CD4-positive, CD25-positive, alpha-beta regulatory T cell (primary cell): ENCODE results near the gene TMEM208. TPM values are rescaled to one million over a fixed set of nuclear protein-coding genes. Genes with fewer than 3 reads are reported as not detected.
A peak's percentile ranks its signal among the peaks of the same experiment; 100 is the strongest.

ENCODE experiments used
- ATAC-seq, 2 donors: fragments of 150-1000 bp; cut with Tn5 transposase; one replicate each; pipeline ENCODE4 v1.10.0; 2021; ENCODE audit warnings: low read depth in 2 of 2, moderate number of reproducible peaks in 2 of 2, moderate library complexity in 1 of 2
- DNase-seq, 3 donors: peaks; one replicate each; pipeline versions ENCODE4 v3.0.0 to v3.0.0-alpha.2; 2012 to 2022; ENCODE audit warnings: mixed read lengths in 1 of 3
- H3K27ac ChIP-seq: one replicate; pipeline ENCODE4 v1.7.0; 2013; ENCODE audit warnings: mild to moderate bottlenecking, low read length; ENCODE audit not compliant: insufficient read depth, poor library complexity, severe bottlenecking
- H3K27me3 ChIP-seq: one replicate; pipeline ENCODE4 v1.7.0; 2013; ENCODE audit warnings: low read length; ENCODE audit not compliant: control insufficient read depth, insufficient read depth
- H3K36me3 ChIP-seq: one replicate; pipeline ENCODE4 v1.7.0; 2013; ENCODE audit warnings: mild to moderate bottlenecking, low read length, moderate library complexity; ENCODE audit not compliant: control insufficient read depth, insufficient read depth
- H3K4me1 ChIP-seq: 2 replicates; pipeline ENCODE4 v1.7.0; 2013; ENCODE audit warnings: mild to moderate bottlenecking, low read length; ENCODE audit not compliant: insufficient read depth, control insufficient read depth, poor library complexity, severe bottlenecking
- H3K4me3 ChIP-seq: one replicate; pipeline ENCODE4 v1.7.0; 2013; ENCODE audit warnings: low read depth, mild to moderate bottlenecking, low read length, moderate library complexity
- H3K9me3 ChIP-seq, 2 experiments: 1 replicate in 1 of 2; 2 replicates in 1 of 2; pipeline ENCODE4 v1.7.0; 2013; ENCODE audit warnings: low read length in 2 of 2, mild to moderate bottlenecking in 1 of 2, moderate library complexity in 1 of 2; ENCODE audit not compliant: control insufficient read depth in 2 of 2
- H3K27ac Mint-ChIP-seq, 3 donors: one replicate each; pipeline ENCODE4 v1.8.0; 2020 to 2022; ENCODE audit warnings: mild to moderate bottlenecking in 3 of 3, mixed read lengths in 3 of 3, moderate library complexity in 2 of 3
- H3K27me3 Mint-ChIP-seq: one replicate; pipeline ENCODE4 v1.8.0; 2022; ENCODE audit warnings: mild to moderate bottlenecking, mixed read lengths
- H3K36me3 Mint-ChIP-seq: one replicate; pipeline ENCODE4 v1.8.0; 2020; ENCODE audit warnings: mixed read lengths
- H3K4me1 Mint-ChIP-seq, 4 donors: one replicate each; pipeline ENCODE4 v1.8.0; 2020 to 2022; ENCODE audit warnings: mixed read lengths in 4 of 4, mild to moderate bottlenecking in 1 of 4
- H3K4me3 Mint-ChIP-seq, 4 donors: one replicate each; pipeline ENCODE4 v1.8.0; 2020 to 2022; ENCODE audit warnings: mild to moderate bottlenecking in 4 of 4, mixed read lengths in 4 of 4, moderate library complexity in 3 of 4
- H3K9me3 Mint-ChIP-seq, 7 donors: one replicate each; pipeline ENCODE4 v1.8.0; 2020 to 2022; ENCODE audit warnings: mixed read lengths in 7 of 7, mild to moderate bottlenecking in 3 of 7, moderate library complexity in 2 of 7
- polyA plus RNA-seq, 4 donors: library from polyadenylated mRNA; unstranded; fragments of 300-500 nt; fragmentation: Illumina TruSeq; gene quantifications; one replicate each; pipeline ENCODE4 v1.2.3, GENCODE V29; 2021
- total RNA-seq: library from RNA; stranded (reverse); gene quantifications from one replicate; pipeline ENCODE4 v1.2.3, GENCODE V29; 2022

The TMEM208 gene
- total and polyA plus RNA-seq, 5 donors from 2014 or later: 31.0 to 141 (median 92.8) TPM

DNA sequence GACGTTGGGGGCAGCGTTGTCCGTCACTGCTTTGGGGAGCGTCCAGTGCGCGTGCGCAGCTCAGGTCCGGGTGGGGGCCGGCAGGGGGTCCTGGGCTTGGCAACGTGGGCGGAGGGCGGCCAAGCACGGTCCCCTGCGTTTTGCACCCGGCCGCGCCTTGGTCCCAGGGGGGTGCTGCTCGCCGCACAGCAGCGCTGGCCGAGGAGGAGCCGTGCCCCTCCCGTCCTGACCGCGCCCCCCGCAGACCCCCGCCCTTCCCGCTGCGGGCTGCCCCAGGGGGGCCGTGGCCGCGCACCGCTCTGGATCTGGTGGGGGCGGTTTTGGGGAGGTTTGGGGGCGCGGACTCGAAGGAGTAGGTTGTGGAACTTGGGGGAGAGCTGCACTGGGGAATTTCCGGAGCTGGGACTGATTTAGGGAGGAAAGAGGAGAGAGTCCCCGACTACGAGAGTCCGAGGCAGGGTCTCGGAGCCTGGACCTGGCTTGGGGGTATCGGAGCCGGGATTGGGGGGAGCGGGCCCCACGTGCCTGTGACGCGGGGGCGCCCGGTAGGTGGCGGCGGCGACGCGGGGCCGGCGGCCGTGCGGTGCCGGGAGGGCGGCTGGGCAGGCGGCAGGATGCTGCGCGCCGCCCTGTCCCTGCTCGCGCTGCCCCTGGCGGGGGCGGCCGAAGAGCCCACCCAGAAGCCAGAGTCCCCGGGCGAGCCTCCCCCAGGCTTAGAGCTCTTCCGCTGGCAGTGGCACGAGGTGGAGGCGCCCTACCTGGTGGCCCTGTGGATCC is 21.7 kb downstream of the TMEM208 start, which contains the start of gene SLC9A5:
TSS of gene SLC9A5 (plus strand) at position 579 of the 777 bp plus-strand sequence. CDS start at position 615, 36 bp downstream.
- H3K4me1 Mint-ChIP-seq: peaks cover 5 to 54% (median 31%) of the 10 kb centered on the region in 4 donors
- no peaks in the 10 kb centered on the region for H3K9me3 ChIP-seq
- H3K36me3 Mint-ChIP-seq: no peaks in the 10 kb centered on the region
- H3K4me3 ChIP-seq: peak within 1 kb of the TSS; percentile 72
- ATAC-seq: no peak
- peaks cover 31% of the 10 kb centered on the region for H3K27me3 Mint-ChIP-seq
- H3K9me3 Mint-ChIP-seq: no peaks in the 10 kb centered on the region
- H3K4me3 Mint-ChIP-seq: peak within 1 kb of the TSS; percentile 89 to 96 (median 94)
- peak in 2 of 3 donors; percentile 27 to 32 for DNase-seq
- peaks cover 55% of the 10 kb centered on the region for H3K4me1 ChIP-seq
- H3K27ac Mint-ChIP-seq: peak within 1 kb of the TSS in 2 of 3 donors; percentile 85 to 93
- peak within 1 kb of the TSS; percentile 68 for H3K27ac ChIP-seq
- H3K27me3 ChIP-seq: peaks cover 13% of the 10 kb centered on the region
- no peaks in the 10 kb centered on the region for H3K36me3 ChIP-seq

DNA sequence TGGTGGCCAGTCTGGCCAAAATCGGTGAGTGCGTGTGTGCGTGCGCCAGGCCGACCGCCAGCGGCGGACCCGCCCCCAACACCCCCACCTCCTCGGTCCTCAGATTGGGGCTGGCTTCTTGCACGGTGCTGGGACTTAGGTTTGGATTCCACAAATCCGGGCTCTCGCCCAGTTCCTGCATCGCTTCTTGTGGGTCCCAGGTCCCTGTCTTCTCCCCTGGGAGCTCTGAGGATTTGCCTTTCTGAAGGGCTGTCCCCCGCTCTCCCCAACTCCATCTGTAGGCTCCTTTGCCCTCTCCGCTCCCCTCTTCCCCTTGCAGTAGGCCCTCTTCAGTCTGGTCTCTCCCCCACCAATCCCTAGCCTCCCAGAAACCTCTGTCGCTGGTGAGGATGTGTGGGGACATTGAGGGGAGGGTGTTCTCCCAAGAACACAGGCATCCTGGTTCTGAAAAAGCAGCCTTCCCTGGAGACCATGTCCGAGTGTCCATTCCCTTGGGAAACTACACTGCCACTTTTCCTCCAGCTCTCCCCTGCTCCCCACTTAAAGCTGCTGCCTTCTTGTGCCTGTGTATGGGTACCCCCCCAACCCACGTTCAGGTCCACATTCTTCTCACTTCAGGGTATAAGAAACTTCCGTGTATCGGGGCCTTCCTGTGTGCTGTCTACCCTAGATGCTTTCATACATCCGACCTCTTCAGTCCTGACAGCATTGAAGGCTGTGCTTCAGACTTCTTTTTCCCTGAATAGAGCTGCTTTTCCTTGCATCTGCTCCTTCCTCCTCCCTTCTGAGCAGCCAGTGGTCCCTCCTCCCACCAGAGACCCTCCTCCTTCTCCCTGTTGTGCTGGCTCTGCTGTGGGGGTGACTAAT is 22.5 kb downstream of the TMEM208 start:
- no peak for ATAC-seq
- Histone ChIP-seq H3K27me3 (peaks cover 13% of the 10 kb centered on the region), H3K4me3 (no peak overlapping the region), H3K36me3 (no peaks in the 10 kb centered on the region), H3K27ac (no peak overlapping the region), H3K9me3 (no peaks in the 10 kb centered on the region), H3K4me1 (peaks cover 47% of the 10 kb centered on the region)
- H3K4me3 Mint-ChIP-seq: peak overlapping the region; percentile 74 to 95 (median 87)
- no peaks in the 10 kb centered on the region for H3K9me3 Mint-ChIP-seq
- H3K27me3 Mint-ChIP-seq: peaks cover 31% of the 10 kb centered on the region
- H3K27ac Mint-ChIP-seq: peak overlapping the region in 2 of 3 donors; percentile 48 to 82
- peaks cover 2 to 46% (median 29%) of the 10 kb centered on the region in 4 donors for H3K4me1 Mint-ChIP-seq
- no peak for DNase-seq
- no peaks in the 10 kb centered on the region for H3K36me3 Mint-ChIP-seq

DNA sequence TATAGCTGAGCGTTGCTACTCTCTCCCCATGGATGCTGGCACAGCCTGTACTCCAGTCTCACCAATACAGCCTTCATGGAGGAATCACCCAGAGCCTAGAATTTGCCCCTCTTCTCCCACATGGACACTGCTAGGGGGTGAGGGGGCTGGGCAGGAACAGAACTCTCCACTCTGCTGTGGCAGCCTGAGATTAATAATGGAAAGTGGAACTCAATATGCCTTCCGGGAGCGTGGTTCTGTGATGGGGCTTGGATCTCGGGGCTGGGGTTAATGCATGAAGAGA is 23.1 kb downstream of the TMEM208 start:
- Mint-ChIP-seq H3K36me3 (no peaks in the 10 kb centered on the region), H3K27ac (peak overlapping the region in 2 of 3 donors; percentile 48 to 82), H3K4me3 (peak overlapping the region; percentile 74 to 95 (median 87)), H3K9me3 (no peaks in the 10 kb centered on the region), H3K27me3 (peaks cover 31% of the 10 kb centered on the region), H3K4me1 (peaks cover 0 to 40% (median 24%) of the 10 kb centered on the region in 4 donors)
- peaks cover 13% of the 10 kb centered on the region for H3K27me3 ChIP-seq
- no peak overlapping the region for H3K4me3 ChIP-seq
- DNase-seq: no peak
- ATAC-seq: no peak
- H3K9me3 ChIP-seq: no peaks in the 10 kb centered on the region
- H3K27ac ChIP-seq: no peak overlapping the region
- H3K4me1 ChIP-seq: peaks cover 41% of the 10 kb centered on the region
- H3K36me3 ChIP-seq: no peaks in the 10 kb centered on the region

GRCh38 chr16:67252609-67253497 is 25.9 kb downstream of the TMEM208 start:
- H3K27me3 ChIP-seq: peaks cover 13% of the 10 kb centered on the region
- H3K36me3 Mint-ChIP-seq: no peaks in the 10 kb centered on the region
- H3K27ac Mint-ChIP-seq: peak overlapping the region in 1 of 3 donors; percentile 60
- no peak overlapping the region for H3K27ac ChIP-seq
- ATAC-seq (no peak), DNase-seq (no peak)
- peaks cover 25% of the 10 kb centered on the region for H3K27me3 Mint-ChIP-seq
- H3K9me3 ChIP-seq: no peaks in the 10 kb centered on the region
- no peaks in the 10 kb centered on the region for H3K9me3 Mint-ChIP-seq
- H3K36me3 ChIP-seq: no peaks in the 10 kb centered on the region
- peak overlapping the region in 1 of 4 donors; percentile 71 for H3K4me3 Mint-ChIP-seq
- no peak overlapping the region for H3K4me3 ChIP-seq
- H3K4me1 Mint-ChIP-seq: peaks cover 0 to 18% (median 11%) of the 10 kb centered on the region in 4 donors
- H3K4me1 ChIP-seq: peaks cover 15% of the 10 kb centered on the region

- ATAC-seq (no peak), DNase-seq (no peak)
- H3K9me3 ChIP-seq: no peaks in the 10 kb centered on the region
- H3K36me3 ChIP-seq: no peaks in the 10 kb centered on the region
- Mint-ChIP-seq H3K36me3 (no peaks in the 10 kb centered on the region), H3K27ac (no peak overlapping the region), H3K27me3 (peaks cover 14% of the 10 kb centered on the region), H3K4me3 (no peak overlapping the region), H3K4me1 (peaks cover 0 to 1% (median under 1%) of the 10 kb centered on the region in 4 donors), H3K9me3 (no peaks in the 10 kb centered on the region)
- H3K27ac ChIP-seq: no peak overlapping the region
- no peak overlapping the region for H3K4me3 ChIP-seq
- H3K27me3 ChIP-seq: peaks cover 6% of the 10 kb centered on the region
- H3K4me1 ChIP-seq: no peaks in the 10 kb centered on the region
These were observed 28.0 kb downstream of the TMEM208 start for GRCh38 chr16:67254801-67255552.

DNA sequence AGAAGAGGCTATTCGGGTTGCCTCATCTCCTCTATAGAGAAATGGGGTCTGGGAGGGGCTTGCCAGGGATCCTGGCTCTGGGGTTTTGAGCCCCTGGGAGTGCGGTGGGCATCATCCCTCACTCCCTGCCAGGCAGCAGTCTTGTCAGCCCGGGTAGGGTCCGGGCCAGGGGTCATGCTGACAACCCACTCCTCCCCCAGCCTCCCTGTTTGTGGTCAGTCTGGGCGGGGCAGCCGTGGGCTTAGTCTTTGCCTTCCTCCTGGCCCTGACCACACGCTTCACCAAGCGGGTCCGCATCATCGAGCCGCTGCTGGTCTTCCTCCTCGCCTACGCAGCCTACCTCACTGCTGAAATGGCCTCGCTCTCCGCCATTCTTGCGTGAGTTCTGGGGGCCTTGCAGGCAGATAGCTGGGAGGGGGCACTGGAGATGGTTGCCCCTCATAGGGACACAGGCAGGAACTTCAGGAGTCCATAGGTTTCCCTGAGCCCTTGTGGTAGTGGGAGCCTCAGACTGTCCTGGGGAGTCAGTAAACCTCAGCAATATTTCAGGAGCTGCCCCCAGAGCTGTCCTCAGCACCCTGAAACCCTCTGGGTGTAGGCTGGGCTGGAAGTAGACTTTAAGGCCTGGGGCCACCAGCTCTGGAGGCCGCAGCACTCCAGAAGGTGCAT is 28.8 kb downstream of the TMEM208 start:
- Histone ChIP-seq H3K4me3 (no peak overlapping the region), H3K27ac (no peak overlapping the region), H3K4me1 (no peaks in the 10 kb centered on the region), H3K9me3 (no peaks in the 10 kb centered on the region), H3K27me3 (no peaks in the 10 kb centered on the region), H3K36me3 (no peaks in the 10 kb centered on the region)
- no peak for ATAC-seq
- Mint-ChIP-seq H3K27ac (no peak overlapping the region), H3K36me3 (no peaks in the 10 kb centered on the region), H3K4me3 (no peak overlapping the region), H3K27me3 (peaks cover 15% of the 10 kb centered on the region), H3K4me1 (no peaks in the 10 kb centered on the region), H3K9me3 (no peaks in the 10 kb centered on the region)
- no peak for DNase-seq
